Measurements from ENCODE around the gene LRP11.

Gene LRP11

DNA sequence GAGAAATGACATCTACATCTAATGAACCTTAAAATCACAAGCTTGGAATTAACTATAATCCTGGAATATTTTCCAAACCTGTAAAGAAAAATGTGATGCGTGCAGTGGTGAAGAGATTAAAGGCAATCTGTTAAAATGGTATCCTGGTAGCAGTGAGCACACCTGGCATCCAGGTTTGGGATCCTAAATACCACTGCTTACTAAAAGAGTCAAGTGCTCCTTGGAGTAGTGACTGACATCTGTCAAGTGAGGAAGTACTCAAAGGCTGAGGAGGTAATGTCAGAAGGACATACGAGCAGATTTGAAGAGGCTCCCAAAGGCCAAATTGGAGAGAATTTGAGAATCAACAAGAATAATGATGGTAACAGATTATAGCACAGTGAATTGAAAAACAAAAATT, 81.8 kb downstream of the LRP11 start:
- DNase-seq (ENCODE audit: low spot score) = no peak

DNA sequence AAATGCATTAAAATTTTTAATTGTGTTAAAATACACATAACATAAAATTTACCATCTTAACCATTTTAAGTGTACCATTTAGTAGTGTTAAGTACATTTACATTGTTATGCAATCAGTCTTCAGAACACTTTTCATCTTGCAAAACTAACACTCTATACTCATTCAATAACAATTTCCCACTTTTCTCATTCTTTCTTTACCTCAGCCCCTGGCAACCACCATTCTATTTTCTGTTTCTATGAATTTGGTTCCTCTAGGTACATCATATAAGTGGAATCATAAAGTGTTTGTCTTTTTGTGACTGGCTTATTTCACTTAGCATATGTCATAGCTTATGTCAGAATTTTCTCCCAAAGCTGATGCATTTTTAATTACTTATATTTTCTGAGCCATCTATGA, 82.4 kb downstream of the LRP11 start:
- no peak for DNase-seq (ENCODE audit: low spot score)

DNA sequence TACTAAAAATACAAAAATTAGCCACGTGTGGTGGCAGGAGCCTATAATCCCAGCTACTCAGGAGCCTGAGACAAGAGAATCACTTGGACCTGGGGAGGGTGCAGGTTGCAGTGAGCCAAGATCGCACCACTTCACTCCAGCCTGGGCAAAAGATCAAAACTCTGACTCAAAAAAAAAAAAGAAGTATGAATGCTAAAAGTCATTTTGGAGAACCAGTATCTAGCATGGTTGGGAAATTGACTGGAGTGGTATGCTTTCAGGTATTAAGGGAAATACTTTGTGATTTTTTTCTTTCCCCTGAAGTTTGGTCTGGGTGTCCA, 84.6 kb downstream of the LRP11 start:
- no peak for DNase-seq (ENCODE audit: low spot score)

DNA sequence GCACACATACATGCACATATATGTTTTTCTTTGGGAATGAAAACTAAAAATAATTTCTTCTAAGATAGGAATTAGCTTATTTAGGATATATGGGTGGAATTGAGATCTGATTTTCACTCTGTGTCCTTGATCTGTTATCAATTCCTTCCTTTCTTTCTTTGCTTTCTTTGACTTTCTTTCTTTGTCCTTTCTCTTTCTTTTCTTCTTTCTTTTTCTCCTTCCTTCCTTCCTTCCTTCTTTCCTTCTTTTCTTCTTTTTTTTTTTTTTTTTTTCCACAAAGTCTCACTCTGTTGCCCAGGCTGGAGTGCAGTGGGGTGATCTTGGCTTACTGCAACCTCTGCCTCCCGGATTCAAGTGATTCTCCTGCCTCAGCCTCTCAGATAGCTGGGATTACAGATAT, 86.5 kb downstream of the LRP11 start:
- no peak for DNase-seq (ENCODE audit: low spot score)

DNA sequence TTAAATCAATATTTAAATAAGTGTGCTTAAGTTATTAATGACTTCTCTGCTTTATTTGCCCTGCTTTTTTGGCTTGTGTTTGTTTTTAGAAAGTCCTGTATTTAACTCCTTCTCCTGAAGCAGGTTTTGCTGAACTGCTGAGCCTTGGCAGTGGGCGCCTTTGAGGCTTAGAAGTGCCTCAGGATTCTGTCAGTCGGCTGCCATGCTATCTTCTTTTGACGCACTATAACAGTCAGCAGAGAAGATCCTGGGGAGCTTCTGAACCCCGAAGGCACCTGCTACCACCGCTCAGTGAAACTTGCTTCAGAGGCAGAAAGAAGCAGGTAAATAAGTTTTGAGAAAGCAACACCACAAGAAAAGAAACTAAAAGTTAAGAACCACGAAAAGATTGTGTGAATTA, 92.2 kb downstream of the LRP11 start:
- no peak for DNase-seq (ENCODE audit: low spot score)

DNA sequence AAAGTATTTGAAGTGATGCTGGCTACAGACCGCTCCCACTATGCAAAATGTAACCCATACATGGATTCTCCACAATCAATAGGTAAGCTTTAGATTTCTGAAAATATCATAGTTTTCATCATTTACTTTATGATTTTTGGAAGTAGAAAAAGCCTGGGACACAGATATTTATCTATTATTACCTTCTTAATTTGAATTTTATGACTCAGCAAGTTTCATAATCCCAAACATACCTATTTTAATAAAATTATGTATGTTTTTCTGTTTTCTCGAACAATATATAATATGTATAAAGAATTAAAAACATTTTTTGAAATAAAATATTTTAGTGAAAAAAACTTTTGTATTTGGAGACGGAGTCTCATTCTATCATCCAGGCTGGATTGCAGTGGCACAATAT, 93.0 kb downstream of the LRP11 start:
- no peak for DNase-seq (ENCODE audit: low spot score)

DNA sequence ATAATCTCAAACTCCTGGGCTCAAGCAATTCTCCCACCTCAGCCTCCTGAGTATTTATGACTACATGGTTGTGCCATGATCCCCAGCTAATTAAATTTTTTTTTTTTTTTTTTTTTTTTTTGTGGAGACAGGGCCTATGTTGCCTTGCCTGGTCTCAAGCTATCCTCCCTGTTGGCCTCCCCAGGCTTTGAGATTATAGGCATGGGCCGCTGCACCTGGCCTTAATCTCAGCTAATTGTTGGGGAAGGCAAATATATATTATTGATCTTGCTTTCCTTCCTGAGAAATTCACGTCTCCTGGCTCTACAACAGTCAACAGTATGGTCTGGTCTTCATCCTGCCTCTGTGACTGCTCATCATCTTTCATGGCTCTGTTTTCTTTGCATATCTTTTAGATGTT, 94.5 kb downstream of the LRP11 start:
- DNase-seq (ENCODE audit: low spot score) = no peak

Measured in D341Med (cell line).